Measurements from ENCODE around the gene IL6ST.
"Not testable (repeated sequence)": the region's sequence is repeated elsewhere in the genome, so short reads cannot be mapped to it uniquely, and the experiment has no call there.

The IL6ST gene

GRCh38 chr5:55960779-55961178, 34.0 kb downstream of the IL6ST start:
- FAIRE-seq, result no peak

DNA sequence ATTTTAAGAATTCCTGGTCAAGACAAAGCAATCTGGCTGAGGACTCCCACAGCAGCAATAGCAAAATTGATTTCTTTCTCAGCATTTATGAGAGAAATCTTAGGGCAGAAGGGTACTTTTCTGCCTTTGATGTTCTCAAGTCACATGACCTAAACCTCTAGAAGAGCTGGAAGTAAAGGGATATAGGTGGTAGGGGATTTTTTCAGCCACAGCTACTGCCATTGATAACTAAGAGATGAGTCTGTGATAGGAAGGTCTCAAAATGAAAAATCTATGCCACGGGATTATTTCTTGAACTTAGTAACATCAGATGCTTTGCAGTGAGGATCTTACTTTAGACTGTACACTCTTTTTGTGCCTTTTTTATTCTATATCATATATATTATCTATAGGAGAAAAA, 35.6 kb downstream of the IL6ST start:
- no peak for FAIRE-seq

GRCh38 chr5:55941154-55941553, 53.6 kb downstream of the IL6ST start:
- FAIRE-seq, result not testable (repeated sequence)

DNA sequence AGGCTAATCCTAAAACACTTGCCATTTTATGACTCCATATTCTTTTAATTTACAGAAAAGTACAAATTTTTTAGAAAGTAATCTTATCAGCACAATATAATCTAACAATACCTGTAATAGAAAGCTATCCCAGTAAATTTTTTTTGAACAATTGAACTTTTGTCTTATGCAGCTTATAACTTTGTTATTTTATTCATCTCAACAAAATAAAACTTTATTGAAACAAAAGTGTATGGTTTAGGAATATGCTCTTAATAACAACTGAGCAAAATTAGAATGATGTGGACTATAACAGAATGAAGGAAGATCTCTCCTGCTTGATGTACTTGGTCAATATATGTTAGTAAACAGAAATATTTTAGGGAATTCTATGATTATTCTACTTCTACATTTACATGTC, 57.2 kb downstream of the IL6ST start:
- FAIRE-seq, result peak; percentile 89

DNA sequence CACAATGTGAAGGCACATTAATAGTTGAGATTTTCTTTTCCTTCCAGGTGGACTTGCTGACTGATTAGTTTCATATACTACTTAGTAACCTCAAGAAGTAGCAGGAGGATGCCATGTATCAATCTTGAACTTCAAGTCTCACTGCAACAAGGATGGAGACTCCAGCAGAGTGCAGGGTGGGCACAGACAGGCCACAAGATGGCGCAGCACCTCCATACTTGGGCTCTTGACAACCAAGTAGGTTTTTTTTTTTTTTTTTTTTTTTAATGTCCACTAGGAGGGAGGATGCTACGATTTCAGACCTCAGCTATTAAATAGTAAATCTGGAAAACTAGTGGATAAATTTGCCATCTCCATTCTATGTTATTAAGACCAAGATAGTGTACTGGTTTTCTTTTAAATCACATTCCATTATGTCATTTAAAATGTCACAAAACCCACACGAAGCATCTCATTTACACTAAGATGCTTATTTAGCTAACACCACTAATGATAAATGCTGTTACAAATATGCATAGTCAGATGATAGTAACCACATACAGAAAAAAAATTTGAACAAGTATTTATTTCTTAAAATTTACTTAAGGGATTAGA, 58.6 kb downstream of the IL6ST start:
- FAIRE-seq, result no peak

- no peak for FAIRE-seq
Observed at GRCh38 chr5:55935371-55935770, 59.4 kb downstream of the IL6ST start.

- no peak for FAIRE-seq
Observed at GRCh38 chr5:55934720-55935119, 60.0 kb downstream of the IL6ST start.

DNA sequence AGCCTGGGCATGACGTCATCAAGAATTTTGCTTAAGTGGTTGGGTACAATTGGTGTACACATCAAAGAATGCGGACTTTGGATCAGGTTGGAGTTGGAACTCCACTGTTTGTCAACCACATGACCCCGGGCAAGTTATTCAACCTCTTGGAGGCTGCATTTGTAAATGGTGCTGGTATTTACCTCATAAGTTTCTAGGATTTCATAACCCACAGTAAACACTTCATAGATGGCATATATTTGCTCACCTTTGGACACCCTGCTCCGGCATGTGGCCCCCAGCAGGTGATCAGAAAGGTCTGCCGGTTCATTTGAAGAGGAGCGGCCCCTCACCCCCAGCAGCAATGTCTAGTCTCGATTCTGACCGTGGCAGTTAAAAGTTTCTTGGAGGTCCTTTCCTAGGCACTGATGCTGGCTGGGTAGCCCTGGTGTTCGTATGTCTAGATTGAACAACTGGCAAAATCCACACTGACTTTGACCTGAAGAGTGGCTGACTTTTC, 60.6 kb downstream of the IL6ST start:
- FAIRE-seq, result no peak

DNA sequence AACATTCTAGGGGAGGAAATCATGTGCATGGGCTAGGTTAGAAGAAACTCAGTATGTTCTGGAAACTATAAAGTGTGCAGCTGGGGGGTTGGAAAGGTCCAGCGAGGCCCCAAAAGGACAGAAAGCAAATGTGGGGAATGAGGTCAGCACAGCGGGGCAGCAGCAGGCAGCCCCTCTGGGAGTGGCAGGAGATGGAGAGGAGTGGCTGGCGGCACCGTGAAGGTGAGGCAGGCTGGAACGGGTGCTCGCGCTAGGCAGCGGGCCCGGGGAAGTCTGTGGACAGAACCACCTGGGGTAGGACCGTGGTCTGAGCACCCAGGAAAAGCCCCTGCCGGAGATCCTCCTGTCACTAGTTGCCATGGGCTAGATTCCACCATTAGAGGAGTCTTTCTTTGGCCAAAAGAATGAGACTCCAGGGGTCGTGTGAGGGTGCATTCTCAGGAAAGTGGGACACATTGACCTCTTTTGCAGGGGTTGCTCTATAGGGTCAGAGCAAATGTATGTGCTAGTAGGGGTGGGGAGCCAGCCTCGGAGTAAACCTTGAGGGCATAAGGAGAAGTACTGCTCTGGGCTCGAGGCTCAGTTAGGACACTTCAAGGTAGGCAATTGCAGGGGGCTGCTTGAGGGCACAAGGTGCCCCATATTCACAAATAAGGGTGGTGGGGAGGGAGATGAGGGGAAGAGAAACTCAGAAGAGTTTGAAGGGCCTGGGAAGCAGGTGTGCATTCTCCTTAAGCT, 61.2 kb downstream of the IL6ST start:
- FAIRE-seq, result no peak

DNA sequence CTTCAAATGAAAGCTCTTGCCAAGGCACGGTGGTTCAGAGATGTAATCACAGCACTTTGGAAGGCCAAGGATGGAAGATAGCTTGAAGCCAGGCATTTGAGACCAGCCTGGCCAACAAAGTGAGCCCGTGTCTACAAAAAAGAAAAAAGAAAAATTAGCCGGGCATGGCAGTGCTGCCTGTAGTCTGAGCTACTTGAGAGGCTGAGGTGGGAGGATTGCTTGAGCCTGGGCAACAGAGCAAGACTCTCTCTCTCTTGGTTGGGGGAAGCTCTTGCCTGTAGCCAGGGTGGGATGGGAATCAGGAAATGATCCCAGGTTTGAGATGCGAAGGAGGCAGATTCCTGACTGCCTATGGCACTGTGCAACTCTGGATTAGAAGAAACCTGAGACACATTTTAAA, 62.1 kb downstream of the IL6ST start:
- no peak for FAIRE-seq

DNA sequence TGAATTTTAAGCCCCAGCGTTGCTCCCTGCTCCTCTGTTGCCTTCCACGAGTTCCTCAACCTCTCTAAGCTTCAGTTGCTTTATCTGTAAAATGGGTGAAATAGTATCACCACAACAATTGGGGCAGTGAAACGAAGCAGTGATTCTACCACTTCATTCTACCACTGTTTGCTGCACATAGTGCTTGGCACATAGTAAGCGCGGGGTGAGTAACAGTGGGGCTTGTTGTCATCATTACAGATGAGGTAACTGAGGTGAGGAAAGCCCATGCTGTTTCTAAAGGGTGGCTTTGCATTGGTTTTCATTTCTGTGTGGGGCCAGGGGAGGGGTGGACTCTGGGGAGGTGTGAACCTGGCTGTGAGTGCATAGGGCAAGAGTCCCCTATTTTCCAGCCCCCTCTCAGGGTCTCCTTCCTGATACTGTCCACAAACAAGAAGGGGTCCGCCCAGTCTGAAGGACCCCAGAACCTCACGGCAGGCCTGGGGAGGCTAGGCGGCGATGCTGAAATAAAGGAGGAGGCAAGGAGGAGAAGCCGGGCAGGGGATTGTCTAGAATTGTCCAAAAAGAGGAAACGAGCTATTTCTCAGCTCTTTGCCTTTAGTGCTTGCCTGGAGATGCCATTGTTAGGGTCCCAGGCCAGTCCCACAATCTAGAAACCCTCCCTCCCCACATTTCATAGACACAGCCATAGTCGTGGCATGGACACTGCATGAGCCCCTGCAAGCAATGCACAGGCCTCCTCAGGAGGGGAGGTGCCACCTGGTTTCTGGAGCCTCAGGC, 65.6 kb downstream of the IL6ST start:
- no peak for FAIRE-seq

GRCh38 chr5:55927861-55928655, 66.7 kb downstream of the IL6ST start:
- no peak for FAIRE-seq

DNA sequence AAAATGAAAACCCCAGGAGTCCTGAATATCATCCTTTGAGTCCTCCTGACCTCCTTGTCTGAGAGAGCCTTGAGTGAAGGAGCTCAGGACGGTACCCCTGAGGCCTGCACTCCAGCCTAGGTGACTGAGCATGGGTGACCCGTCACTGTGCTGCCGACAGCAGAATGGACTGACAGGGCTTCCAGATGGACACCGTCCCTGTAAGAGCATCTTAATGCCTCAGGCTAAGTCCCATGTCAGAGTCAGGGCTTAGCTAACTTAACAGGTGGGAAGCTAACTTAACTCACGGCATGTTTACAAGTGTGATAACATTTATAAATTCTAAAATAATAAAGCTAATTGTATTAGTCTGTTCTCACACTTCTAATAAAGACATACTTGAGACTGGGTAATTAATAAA, 68.3 kb downstream of the IL6ST start:
- FAIRE-seq, result no peak

DNA sequence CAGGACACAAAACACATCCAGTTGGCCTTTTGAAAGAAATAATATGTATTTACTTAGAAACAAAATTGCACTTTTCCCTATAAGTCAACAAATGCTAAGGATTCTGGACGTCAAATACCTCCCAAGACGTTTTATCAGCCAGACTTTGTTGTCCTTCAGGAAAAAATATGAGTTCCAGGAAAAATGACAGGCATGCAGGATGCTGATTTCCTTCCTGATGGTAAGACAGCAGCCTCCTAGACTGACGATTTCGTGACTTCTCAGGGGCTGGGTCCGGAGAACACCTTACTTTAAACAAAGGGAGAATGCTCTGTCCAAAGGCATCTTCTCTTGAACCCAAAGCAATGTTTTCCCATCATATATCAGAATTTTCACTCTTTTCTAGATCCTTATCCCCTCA, 69.1 kb downstream of the IL6ST start:
- FAIRE-seq, result no peak

GRCh38 chr5:55925181-55925580, 69.6 kb downstream of the IL6ST start:
- FAIRE-seq, result no peak

- FAIRE-seq, result no peak
Observed at GRCh38 chr5:55924744-55925143, 70.0 kb downstream of the IL6ST start.

DNA sequence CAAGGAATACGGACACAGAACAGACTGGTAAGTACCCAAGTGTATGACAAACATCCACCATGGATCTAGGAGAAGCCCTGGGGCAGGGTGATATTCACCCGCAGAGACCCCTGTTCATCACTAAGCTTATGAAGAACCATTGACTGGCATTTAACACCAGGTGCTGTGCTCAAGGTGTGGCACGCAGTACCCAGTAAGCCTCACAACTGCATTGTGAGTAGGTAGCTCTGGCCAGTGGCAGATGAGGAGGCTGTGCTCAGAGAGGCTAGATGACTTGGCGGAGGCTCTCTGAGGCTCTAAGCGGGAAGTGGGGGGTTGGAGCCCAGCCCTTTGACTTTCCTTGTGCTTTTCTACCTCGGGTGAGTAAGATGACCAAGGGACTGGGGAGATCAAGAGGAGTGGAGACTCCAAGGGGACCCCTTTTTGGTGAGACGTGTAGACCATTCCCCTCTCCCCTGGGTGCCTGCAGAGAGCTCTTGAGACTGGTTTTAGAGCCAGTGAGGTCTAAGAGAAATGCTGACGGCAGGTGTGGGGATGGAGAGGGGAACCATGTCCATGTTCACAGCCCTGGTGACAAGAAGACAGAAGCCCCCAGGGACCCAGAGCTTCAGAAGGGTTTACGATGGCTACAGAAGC, 70.8 kb downstream of the IL6ST start:
- no peak for FAIRE-seq

- FAIRE-seq, result no peak
Observed at GRCh38 chr5:55923177-55923771, 71.5 kb downstream of the IL6ST start.

DNA sequence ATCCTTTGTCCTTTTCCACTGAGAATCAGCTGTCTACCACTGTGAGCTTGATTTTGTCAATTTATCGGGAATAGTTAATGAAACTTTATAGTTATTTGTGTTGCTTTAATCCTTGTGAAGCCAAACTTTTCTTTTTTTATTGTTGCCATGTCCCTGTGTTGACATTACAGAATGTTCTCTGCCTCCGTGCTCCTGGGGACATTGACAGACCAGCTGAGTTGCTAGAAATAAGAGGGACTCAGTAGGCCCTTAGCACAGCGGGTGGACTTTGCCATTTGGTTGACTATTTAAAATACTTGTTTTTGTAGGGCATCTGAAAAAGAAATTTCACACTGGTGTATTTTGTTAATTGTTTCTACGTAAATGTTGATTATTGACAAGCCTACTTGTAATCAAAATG, 73.1 kb downstream of the IL6ST start:
- no peak for FAIRE-seq

GRCh38 chr5:55920784-55921183, 74.0 kb downstream of the IL6ST start:
- FAIRE-seq, result no peak

DNA sequence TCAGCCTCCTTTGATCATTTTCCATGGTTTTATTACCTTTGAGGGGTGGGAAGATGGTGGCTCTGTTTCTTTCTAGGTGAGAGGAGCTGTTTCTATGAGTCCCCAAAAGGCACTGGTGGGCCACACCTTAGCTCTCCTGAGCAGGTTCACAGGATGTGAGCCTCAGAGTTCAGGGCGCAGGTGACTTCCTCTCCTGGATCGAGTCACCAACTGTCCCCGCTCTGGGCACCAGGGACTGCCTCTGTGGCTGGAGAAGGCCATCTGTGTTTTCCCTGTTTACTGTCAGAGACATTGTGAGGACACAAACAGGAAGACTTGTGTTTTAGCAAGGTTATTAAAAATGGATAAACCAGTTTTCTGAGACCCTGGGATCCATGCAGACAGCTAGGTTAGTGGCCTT, 75.1 kb downstream of the IL6ST start:
- no peak for FAIRE-seq

Measured in colon (tissue), 2 donors.